Measurements from ENCODE around the gene AMY2B. TPM values are rescaled to one million over a fixed set of nuclear protein-coding genes. Genes with fewer than 3 reads are reported as not detected.

The AMY2B gene
- total and polyA plus RNA-seq, 9 of the 15 experiments (the other 6 are each of a cell fraction or from before 2014, with no cell fraction given): 0.22 to 2.0 (median 0.49) TPM

DNA sequence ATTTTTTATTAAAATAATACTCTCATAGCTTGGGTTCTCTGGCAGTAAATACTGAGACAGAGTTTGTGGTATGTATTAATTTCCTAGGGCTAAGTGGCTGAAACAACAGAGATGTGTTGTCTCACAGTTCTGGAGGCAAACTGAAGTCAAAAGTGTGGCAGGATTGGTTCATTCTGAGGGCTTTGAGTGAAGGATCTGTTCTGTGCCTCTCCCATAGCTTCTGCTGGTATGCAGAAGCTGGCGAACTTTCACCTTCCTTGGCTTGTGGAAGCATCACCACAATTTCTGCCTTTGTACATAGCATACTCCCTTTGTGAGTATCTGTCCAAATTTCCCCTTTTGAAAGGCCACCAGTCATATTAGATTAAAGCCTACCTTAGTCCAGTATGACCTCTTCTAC is 24.9 kb upstream of the AMY2B start (continued):
- TF ChIP-seq, protein P1, sequence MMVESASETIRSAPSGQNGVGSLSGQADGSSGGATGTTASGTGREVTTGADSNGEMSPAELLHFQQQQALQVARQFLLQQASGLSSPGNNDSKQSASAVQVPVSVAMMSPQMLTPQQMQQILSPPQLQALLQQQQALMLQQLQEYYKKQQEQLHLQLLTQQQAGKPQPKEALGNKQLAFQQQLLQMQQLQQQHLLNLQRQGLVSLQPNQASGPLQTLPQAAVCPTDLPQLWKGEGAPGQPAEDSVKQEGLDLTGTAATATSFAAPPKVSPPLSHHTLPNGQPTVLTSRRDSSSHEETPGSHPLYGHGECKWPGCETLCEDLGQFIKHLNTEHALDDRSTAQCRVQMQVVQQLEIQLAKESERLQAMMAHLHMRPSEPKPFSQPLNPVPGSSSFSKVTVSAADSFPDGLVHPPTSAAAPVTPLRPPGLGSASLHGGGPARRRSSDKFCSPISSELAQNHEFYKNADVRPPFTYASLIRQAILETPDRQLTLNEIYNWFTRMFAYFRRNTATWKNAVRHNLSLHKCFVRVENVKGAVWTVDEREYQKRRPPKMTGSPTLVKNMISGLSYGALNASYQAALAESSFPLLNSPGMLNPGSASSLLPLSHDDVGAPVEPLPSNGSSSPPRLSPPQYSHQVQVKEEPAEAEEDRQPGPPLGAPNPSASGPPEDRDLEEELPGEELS (CRISPR knock-in tag; IDR thresholded peaks at IDR 0.05; ENCODE audit: borderline replicate concordance): no peak

DNA sequence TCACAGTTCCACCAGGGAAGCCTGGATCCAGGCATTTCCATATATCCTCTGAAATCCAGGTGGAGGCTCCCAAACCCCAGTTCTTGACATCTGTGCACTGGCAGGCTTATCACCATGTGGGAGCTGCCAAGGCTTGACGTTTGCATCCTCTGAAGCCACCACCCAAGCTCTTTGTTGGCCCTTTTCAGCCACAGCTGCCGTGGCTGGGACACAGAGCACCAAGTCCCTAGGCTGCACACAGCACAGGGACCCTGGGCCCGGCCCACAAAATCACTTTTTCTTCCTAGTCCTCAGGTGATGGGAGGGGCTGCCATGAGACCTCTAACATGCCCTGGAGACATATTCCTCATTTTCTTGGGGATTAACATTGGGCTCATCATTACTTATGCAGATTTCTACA is 23.5 kb upstream of the AMY2B start:
- WGBS (ENCODE audit: insufficient coverage, low coverage, missing lambda C conversion rate): 96% methylated on average over 3 of the region's 3 CpGs
- H3K27me3 ChIP-seq (ENCODE audit: control insufficient read depth in 2 of 2, insufficient read depth in 2 of 2, low read length in 2 of 2): no peaks in the 10 kb centered on the region
- CTCF ChIA-PET (ENCODE audit: low intra/inter-chr PET ratio): no interaction called here
- no peaks in the 10 kb centered on the region for H4K20me1 ChIP-seq (replicated peaks; ENCODE audit: control insufficient read depth, insufficient read depth, low read length)
- in situ Hi-C loops (cut with MboI): no loop called here
- BruUV-seq (replicated peaks): no TSS peak
- no peak overlapping the region for H3K4me2 ChIP-seq (ENCODE audit: insufficient read depth, low read length)
- no peak for DNase-seq (ENCODE audit: extremely low read depth in 1 of 4, low spot score in 3 of 4)
- H3K9ac ChIP-seq (ENCODE audit: insufficient read depth in 1 of 2, low read depth in 2 of 2, low read length in 2 of 2): no peak overlapping the region
- no peak overlapping the region for H2AFZ ChIP-seq (ENCODE audit: low read depth, low read length)
- intact Hi-C loops (cut with micrococcal nuclease): no loop called here
- no peaks in the 10 kb centered on the region for H3K9me3 ChIP-seq (replicated peaks; ENCODE audit: control insufficient read depth, insufficient read depth, low read depth, low read length)
- peaks cover 69% of the 10 kb centered on the region; the same call in 2 of the 3 replicates for H3K36me3 ChIP-seq (ENCODE audit: control insufficient read depth, insufficient read depth, low read length)
- H3K27ac ChIP-seq (ENCODE audit: extremely low read depth, low read depth, low read length): no peak overlapping the region
- no peak for FAIRE-seq
- no peaks in the 10 kb centered on the region for H3K4me1 ChIP-seq (replicated peaks in 1 of 2; ENCODE audit: control insufficient read depth in 2 of 2, insufficient read depth in 2 of 2, low read length in 2 of 2)
- H3K79me2 ChIP-seq (ENCODE audit: control insufficient read depth, insufficient read depth, low read length): no peaks in the 10 kb centered on the region
- no peaks in the 10 kb centered on the region for H3K9me1 ChIP-seq (ENCODE audit: control insufficient read depth, insufficient read depth, low read length)
- POLR2A ChIA-PET: no interaction called here
- no peak overlapping the region for H3K4me3 ChIP-seq
- ATAC-seq: no peak
- no peak for TF ChIP-seq TAF7 (tag; IDR thresholded peaks at IDR 0.05)
- TF ChIP-seq ZC3H8 (IDR thresholded peaks at IDR 0.05): no peak
- no peak for TF ChIP-seq ZBTB5 (IDR thresholded peaks at IDR 0.05)
- no peak for TF ChIP-seq ZNF407 (IDR thresholded peaks at IDR 0.05; ENCODE audit: low read depth)
- no peak for TF ChIP-seq TCF3 (CRISPR knock-in tag; IDR thresholded peaks at IDR 0.05)
- TF ChIP-seq SP2 (IDR thresholded peaks at IDR 0.05; ENCODE audit: extremely low read depth, low read depth, low read length, poor library complexity, severe bottlenecking): no peak

Measured in K562 (cell line).